GM23338 (cell line): Measurements from ENCODE around the gene CITED1. TPM values are rescaled to one million over a fixed set of nuclear protein-coding genes. Genes with fewer than 3 reads are reported as not detected.

Experiments
- ATAC-seq: fragments of 200-7000 bp; cut with Tn5 transposase; 3 replicates; pipeline ENCODE4 v1.9.1; 2020
- DNase-seq: peaks from one replicate; pipeline ENCODE4 v3.0.0-alpha.2; 2015; ENCODE audit warnings: low spot score
- H2AFZ ChIP-seq: fragments of 200-600 bp; sonication (generic); 2 replicates; pipeline ENCODE4 v1.8.0; 2016; ENCODE audit warnings: antibody characterized with exemption, mild to moderate bottlenecking, moderate library complexity
- H3F3A ChIP-seq: fragments of 200-600 bp; sonication (generic); replicated peaks from 2 replicates; pipeline ENCODE4 v1.8.0; 2017; ENCODE audit warnings: antibody characterized with exemption, mixed run types, low read depth
- H3K27ac ChIP-seq: fragments of 200-600 bp; sonication (generic); 2 replicates; pipeline ENCODE4 v1.6.1; 2016; ENCODE audit warnings: low read depth
- H3K27me3 ChIP-seq: fragments of 200-600 bp; sonication (generic); 2 replicates; pipeline ENCODE4 v1.8.0; 2016; ENCODE audit warnings: mild to moderate bottlenecking, mixed run types, moderate library complexity; ENCODE audit not compliant: insufficient read depth
- H3K36me3 ChIP-seq: fragments of 200-600 bp; sonication (generic); 2 replicates; pipeline ENCODE4 v1.8.0; 2016; ENCODE audit warnings: mild to moderate bottlenecking; ENCODE audit not compliant: insufficient read depth
- H3K4me1 ChIP-seq: fragments of 200-600 bp; sonication (generic); 2 replicates; pipeline ENCODE4 v1.8.0; 2016; ENCODE audit warnings: mild to moderate bottlenecking, moderate library complexity; ENCODE audit not compliant: insufficient read depth
- H3K4me2 ChIP-seq: fragments of 200-600 bp; sonication (generic); 2 replicates; pipeline ENCODE4 v1.7.1; 2017; ENCODE audit warnings: mixed run types
- H3K4me3 ChIP-seq: fragments of 200-600 bp; sonication (generic); 2 replicates; pipeline ENCODE4 v1.6.1; 2016; ENCODE audit warnings: mixed run types
- H3K79me2 ChIP-seq: fragments of 200-600 bp; sonication (generic); replicated peaks from 2 replicates; pipeline ENCODE4 v1.8.0; 2017; ENCODE audit warnings: mild to moderate bottlenecking; ENCODE audit not compliant: insufficient read depth
- H3K9me2 ChIP-seq: fragments of 200-600 bp; sonication (generic); 2 replicates; pipeline ENCODE4 v1.8.0; 2017; ENCODE audit not compliant: insufficient read depth
- H4K20me1 ChIP-seq: fragments of 200-600 bp; sonication (generic); replicated peaks from 2 replicates; pipeline ENCODE4 v1.8.0; 2017; ENCODE audit warnings: mild to moderate bottlenecking; ENCODE audit not compliant: insufficient read depth
- H3K27ac Mint-ChIP-seq: 2 replicates; pipeline ENCODE4 v1.8.0; 2020; ENCODE audit warnings: inconsistent platforms, mild to moderate bottlenecking, moderate library complexity, mixed read lengths
- H3K27me3 Mint-ChIP-seq: 3 replicates; pipeline ENCODE4 v1.8.0; 2022; ENCODE audit warnings: low read depth, mild to moderate bottlenecking, moderate library complexity, mixed read lengths, inconsistent platforms; ENCODE audit not compliant: insufficient read depth, poor library complexity
- H3K36me3 Mint-ChIP-seq: 3 replicates; pipeline ENCODE4 v1.8.0; 2021; ENCODE audit warnings: low read depth, mild to moderate bottlenecking, inconsistent platforms, moderate library complexity, mixed read lengths
- H3K4me1 Mint-ChIP-seq: 3 replicates; pipeline ENCODE4 v1.8.0; 2020; ENCODE audit warnings: mild to moderate bottlenecking, inconsistent platforms, mixed read lengths
- H3K4me3 Mint-ChIP-seq: 3 replicates; pipeline ENCODE4 v1.8.0; 2021; ENCODE audit warnings: moderate library complexity, mild to moderate bottlenecking, inconsistent platforms, mixed read lengths
- H3K9me3 Mint-ChIP-seq: 3 replicates; pipeline ENCODE4 v1.8.0; 2020; ENCODE audit warnings: moderate library complexity, mild to moderate bottlenecking, inconsistent platforms, mixed read lengths
- CREB1 ChIP-seq: fragments of 250-450 bp; sonication (Bioruptor Pico); IDR thresholded peaks from 2 replicates; pipeline ENCODE4 v1.5.0; 2020; ENCODE audit warnings: low read depth, mild to moderate bottlenecking, moderate library complexity
- CTCF ChIP-seq, 2 experiments: fragments of 200-600 bp in 1 of 2; sonication (generic) in 1 of 2; conservative IDR thresholded peaks; 2 replicates each; pipeline versions ENCODE4 v1.5.1 to v1.6.1; 2016 to 2017; ENCODE audit warnings: antibody characterized with exemption in 2 of 2, low read depth in 2 of 2, mild to moderate bottlenecking in 2 of 2, moderate library complexity in 1 of 2
- ETS1 ChIP-seq: IDR thresholded peaks from 2 replicates; pipeline ENCODE4 v1.6.1; 2016; ENCODE audit warnings: antibody characterized with exemption
- EZH2 ChIP-seq: fragments of 200-600 bp; sonication (generic); IDR thresholded peaks from one replicate; pipeline ENCODE4 v1.8.0; 2017; ENCODE audit warnings: antibody characterized with exemption, mild to moderate bottlenecking, low read depth; ENCODE audit not compliant: unreplicated experiment
- EZH2phosphoT487 ChIP-seq: fragments of 200-600 bp; sonication (generic); IDR thresholded peaks from one replicate; pipeline ENCODE4 v1.8.1; 2018; ENCODE audit warnings: antibody characterized with exemption; ENCODE audit not compliant: unreplicated experiment
- JUNB ChIP-seq: IDR thresholded peaks from one replicate; pipeline ENCODE4 v1.6.1; 2016; ENCODE audit warnings: antibody characterized with exemption; ENCODE audit not compliant: unreplicated experiment
- NANOG ChIP-seq: IDR thresholded peaks from 2 replicates; pipeline ENCODE4 v1.6.1; 2016; ENCODE audit warnings: antibody characterized with exemption, borderline replicate concordance
- POLR2AphosphoS5 ChIP-seq: IDR thresholded peaks from 2 replicates; pipeline ENCODE4 v1.6.1; 2016; ENCODE audit warnings: antibody characterized with exemption, low read depth
- REST ChIP-seq: IDR thresholded peaks from one replicate; pipeline ENCODE4 v1.6.1; 2018; ENCODE audit warnings: antibody characterized with exemption; ENCODE audit not compliant: unreplicated experiment
- STAT1 ChIP-seq: IDR thresholded peaks from one replicate; pipeline ENCODE4 v1.6.1; 2016; ENCODE audit warnings: antibody characterized with exemption; ENCODE audit not compliant: unreplicated experiment
- ZNF114 ChIP-seq: fragments of 250-450 bp; sonication (Bioruptor Pico); IDR thresholded peaks from 2 replicates; pipeline ENCODE4 v1.5.0; 2020; ENCODE audit warnings: mild to moderate bottlenecking, moderate library complexity
- ZNF331 ChIP-seq: fragments of 250-450 bp; sonication (Bioruptor Pico); IDR thresholded peaks from 2 replicates; pipeline ENCODE4 v1.5.0; 2020; ENCODE audit warnings: low read depth, mild to moderate bottlenecking, moderate library complexity
- ZNF462 ChIP-seq: fragments of 250-450 bp; sonication (Bioruptor Pico); IDR thresholded peaks from 2 replicates; pipeline ENCODE4 v1.5.0; 2020; ENCODE audit warnings: mild to moderate bottlenecking, moderate library complexity
- polyA plus RNA-seq: library from polyadenylated mRNA; unstranded; fragments of >200 nt; fragmentation: Nextera tagmentation; extraction: Ambion mirVana; gene quantifications from 2 replicates; pipeline ENCODE4 v1.2.1, GENCODE V29; 2016
- total RNA-seq: library from RNA; depleted of rRNA; stranded (reverse); fragments of >200 nt; shearing (Covaris generic); gene quantifications from 2 replicates; pipeline ENCODE4 v1.2.3, GENCODE V29; 2014

Gene CITED1
- total and polyA plus RNA-seq, 2 experiments from 2014 or later: 0.45 to 1.1 TPM

GRCh38 chrX:72271091-72271788 is 34.5 kb downstream of the CITED1 start:
- peaks cover 24% of the 10 kb centered on the region for H3K4me1 Mint-ChIP-seq
- DNase-seq (no peak), ATAC-seq (no peak)
- H3K36me3 ChIP-seq: peaks cover 17% of the 10 kb centered on the region
- no peaks in the 10 kb centered on the region for H3K9me3 Mint-ChIP-seq
- no peak overlapping the region for H3K4me3 ChIP-seq
- H3K4me2 ChIP-seq: no peak overlapping the region
- peaks cover 14% of the 10 kb centered on the region; the same call in 1 of the 2 replicates for H3K4me1 ChIP-seq
- H3K27me3 ChIP-seq: no peaks in the 10 kb centered on the region
- H3K27ac ChIP-seq: no peak overlapping the region
- 0 out of 2 replicates have a peak overlapping the region, but pooled peaks have one; percentile 74 for H3K27ac Mint-ChIP-seq
- no peak overlapping the region for H2AFZ ChIP-seq
- peaks cover 22% of the 10 kb centered on the region for H3F3A ChIP-seq
- H3K4me3 Mint-ChIP-seq: no peak overlapping the region
- TF ChIP-seq EZH2 (no peak), EZH2phosphoT487 (no peak), ZNF462 (CRISPR knock-in tag) (no peak), NANOG (no peak), ETS1 (no peak), CTCF (conservative IDR thresholded peaks at IDR 0.05; ENCODE audit: low read depth in 2 of 2) (no peak), ZNF114 (CRISPR knock-in tag) (no peak), JUNB (no peak), ZNF331 (no peak), REST (no peak), CREB1 (CRISPR knock-in tag) (no peak), POLR2AphosphoS5 (no peak; the same call in 1 of the 2 replicates), STAT1 (no peak)
- H3K36me3 Mint-ChIP-seq: peaks cover 83% of the 10 kb centered on the region
- peaks cover 22% of the 10 kb centered on the region for H3K79me2 ChIP-seq
- H3K9me2 ChIP-seq: no peaks in the 10 kb centered on the region
- peaks cover 2% of the 10 kb centered on the region for H3K27me3 Mint-ChIP-seq
- peaks cover 11% of the 10 kb centered on the region for H4K20me1 ChIP-seq
